Activated T-cell treated with anti-CD3 and anti-CD28 coated beads, Interleukin-2, amount 50 U/mL, for 48 hours (primary cell): Measurements from ENCODE around the gene MT1A.
A peak's percentile ranks its signal among the peaks of the same experiment; 100 is the strongest.
"Not testable (repeated sequence)": the region's sequence is repeated elsewhere in the genome, so short reads cannot be mapped to it uniquely, and the experiment has no call there.

Experiments used
- DNase-seq, 2 experiments: peaks; one replicate each; pipeline ENCODE4 v3.0.0-alpha.2; 2020

MT1A gene

GRCh38 chr16:56658327-56658875 is 19.9 kb downstream of the MT1A start:
- no peak for DNase-seq

GRCh38 chr16:56662357-56663354 is 24.2 kb downstream of the MT1A start:
- DNase-seq = peak; percentile 60 to 67

GRCh38 chr16:56664506-56664905 is 26.0 kb downstream of the MT1A start:
- no peak for DNase-seq

GRCh38 chr16:56665286-56666261 is 27.1 kb downstream of the MT1A start:
- not testable (repeated sequence) for DNase-seq

GRCh38 chr16:56667581-56668571 is 29.4 kb downstream of the MT1A start, which contains the start of gene MT1G:
Gene MT1G (minus strand): TSS chr16:56668065. CDS start chr16:56667993, 72 bp downstream.
- peak; percentile 60 to 69 for DNase-seq

- peak; percentile 44 to 59 for DNase-seq
Observed at GRCh38 chr16:56669005-56669839, 30.8 kb downstream of the MT1A start, which contains the start of gene MT1H. Gene MT1H (plus strand): TSS chr16:56669814. CDS start chr16:56669885, 71 bp downstream.

- DNase-seq = no peak
Observed at GRCh38 chr16:56669840-56670619, 31.6 kb downstream of the MT1A start.

GRCh38 chr16:56670620-56670934 is 32.1 kb downstream of the MT1A start:
- no peak for DNase-seq

GRCh38 chr16:56671691-56672090 is 33.2 kb downstream of the MT1A start:
- DNase-seq = not testable (repeated sequence)

GRCh38 chr16:56672171-56672570 is 33.7 kb downstream of the MT1A start:
- not testable (repeated sequence) for DNase-seq

GRCh38 chr16:56672761-56673536 is 34.5 kb downstream of the MT1A start:
- no peak for DNase-seq

GRCh38 chr16:56673921-56674320 is 35.5 kb downstream of the MT1A start:
- peak in 1 of 2 experiments; percentile 44 for DNase-seq

GRCh38 chr16:56674570-56674969 is 36.1 kb downstream of the MT1A start:
- DNase-seq = not testable (repeated sequence)

GRCh38 chr16:56675685-56676210 is 37.3 kb downstream of the MT1A start:
- peak; percentile 65 to 75 for DNase-seq

GRCh38 chr16:56677474-56677873 is 39.0 kb downstream of the MT1A start:
- DNase-seq = no peak

GRCh38 chr16:56679078-56679730 is 40.7 kb downstream of the MT1A start:
- DNase-seq = no peak

GRCh38 chr16:56679818-56680217 is 41.4 kb downstream of the MT1A start:
- DNase-seq = peak in 1 of 2 experiments; percentile 49
